HG02642 (cell line): ENCODE data around the gene BLTP3B.

Experiments
- ATAC-seq: cut with Tn5 transposase; IDR thresholded peaks from one replicate; pipeline ENCODE4 v1.9.1; 2021; ENCODE audit warnings: mild to moderate bottlenecking; ENCODE audit not compliant: unreplicated experiment, poor library complexity

BLTP3B gene

GRCh38 chr12:100163416-100164152, 20.9 kb upstream of the BLTP3B start:
- peak; percentile 100 for ATAC-seq

- no peak for ATAC-seq
Observed at GRCh38 chr12:100159391-100160104, 16.9 kb upstream of the BLTP3B start.

GRCh38 chr12:100158535-100158934, 15.9 kb upstream of the BLTP3B start:
- ATAC-seq = no peak

DNA sequence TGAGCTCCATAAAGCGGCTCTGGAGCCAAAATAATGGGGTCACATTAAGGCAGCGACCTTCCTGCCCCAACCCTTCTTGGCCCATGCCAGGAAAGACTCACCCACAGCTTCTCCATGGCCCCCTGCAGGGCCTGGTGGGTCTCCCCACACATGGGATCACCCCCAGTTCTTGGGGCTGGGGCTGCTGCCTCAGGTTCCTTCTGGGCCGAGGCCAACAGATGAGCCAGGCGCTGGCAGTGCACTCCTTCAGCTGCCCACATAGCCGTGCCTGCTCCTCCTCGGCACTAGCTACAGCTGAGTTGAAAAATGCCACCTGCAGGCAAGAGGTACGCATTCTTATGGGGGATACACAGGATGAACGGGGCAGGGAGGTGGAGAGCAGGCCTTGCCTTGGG, 14.8 kb upstream of the BLTP3B start:
- ATAC-seq = no peak

DNA sequence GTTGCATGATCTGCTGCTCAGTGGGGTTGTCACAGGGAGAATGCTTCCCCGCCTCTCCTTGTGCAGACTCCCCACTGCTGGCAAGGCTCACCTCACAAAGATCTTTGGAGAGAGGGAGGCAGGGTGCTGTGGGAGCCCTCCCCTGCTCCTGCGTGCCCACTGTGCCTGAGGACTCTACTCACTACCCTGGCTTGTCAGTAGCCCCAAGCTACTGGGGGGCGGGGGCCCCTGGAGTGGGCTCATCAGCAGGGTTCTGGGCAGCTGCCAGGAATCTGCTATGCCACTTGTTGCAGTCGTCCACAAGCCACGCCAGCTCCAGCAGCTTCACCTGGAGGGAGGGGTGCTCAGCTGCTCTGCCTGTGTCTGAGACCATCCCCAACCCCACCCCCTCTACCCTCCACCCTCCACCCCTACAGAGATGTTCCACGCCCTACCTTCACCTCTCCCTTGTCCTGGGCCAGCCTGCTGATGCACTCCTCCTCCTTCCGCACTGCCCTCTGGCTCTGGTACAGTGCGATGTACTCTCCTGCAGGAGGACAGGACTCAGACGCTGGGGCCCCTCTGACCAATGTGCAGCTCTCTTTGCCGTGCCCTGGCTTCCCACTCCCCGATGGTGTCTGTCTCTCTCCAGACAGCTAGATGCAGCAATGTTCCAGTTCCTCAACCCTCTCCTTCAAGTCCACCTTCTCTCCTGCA, 14.2 kb upstream of the BLTP3B start:
- ATAC-seq = no peak

GRCh38 chr12:100154474-100155247, 12.0 kb upstream of the BLTP3B start:
- ATAC-seq = peak; percentile 78

- no peak for ATAC-seq
Observed at GRCh38 chr12:100153131-100153530, 10.5 kb upstream of the BLTP3B start.

GRCh38 chr12:100151769-100152168, 9.1 kb upstream of the BLTP3B start:
- no peak for ATAC-seq

DNA sequence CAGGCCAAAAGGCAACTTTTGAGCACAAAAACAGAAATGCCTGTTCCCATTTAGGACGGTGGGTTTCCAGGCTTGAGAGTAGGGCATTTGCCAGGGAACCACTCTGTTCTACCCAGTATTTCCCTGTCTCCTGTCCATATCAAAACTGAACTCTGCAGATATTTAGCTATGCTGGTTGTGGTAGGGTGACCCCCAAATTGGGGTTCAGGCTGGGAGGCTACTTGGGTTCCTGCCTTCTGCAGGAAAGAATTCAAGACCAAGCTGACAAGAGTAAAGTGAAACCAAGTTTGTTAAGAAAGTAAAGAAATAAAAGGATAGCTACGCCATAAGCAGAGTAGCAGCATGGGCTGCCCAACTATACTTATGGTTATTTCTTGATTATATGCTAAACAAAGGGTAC, 3.6 kb upstream of the BLTP3B start:
- no peak for ATAC-seq

GRCh38 chr12:100145643-100146042, 3.0 kb upstream of the BLTP3B start:
- no peak for ATAC-seq

- ATAC-seq = peak; percentile 54
Observed at GRCh38 chr12:100141998-100142850, 450 bp downstream of the BLTP3B start.

- ATAC-seq = peak; percentile 22
Observed at GRCh38 chr12:100141666-100141997, 1.0 kb downstream of the BLTP3B start.

- no peak for ATAC-seq
Observed at GRCh38 chr12:100138803-100139098, 3.9 kb downstream of the BLTP3B start.

DNA sequence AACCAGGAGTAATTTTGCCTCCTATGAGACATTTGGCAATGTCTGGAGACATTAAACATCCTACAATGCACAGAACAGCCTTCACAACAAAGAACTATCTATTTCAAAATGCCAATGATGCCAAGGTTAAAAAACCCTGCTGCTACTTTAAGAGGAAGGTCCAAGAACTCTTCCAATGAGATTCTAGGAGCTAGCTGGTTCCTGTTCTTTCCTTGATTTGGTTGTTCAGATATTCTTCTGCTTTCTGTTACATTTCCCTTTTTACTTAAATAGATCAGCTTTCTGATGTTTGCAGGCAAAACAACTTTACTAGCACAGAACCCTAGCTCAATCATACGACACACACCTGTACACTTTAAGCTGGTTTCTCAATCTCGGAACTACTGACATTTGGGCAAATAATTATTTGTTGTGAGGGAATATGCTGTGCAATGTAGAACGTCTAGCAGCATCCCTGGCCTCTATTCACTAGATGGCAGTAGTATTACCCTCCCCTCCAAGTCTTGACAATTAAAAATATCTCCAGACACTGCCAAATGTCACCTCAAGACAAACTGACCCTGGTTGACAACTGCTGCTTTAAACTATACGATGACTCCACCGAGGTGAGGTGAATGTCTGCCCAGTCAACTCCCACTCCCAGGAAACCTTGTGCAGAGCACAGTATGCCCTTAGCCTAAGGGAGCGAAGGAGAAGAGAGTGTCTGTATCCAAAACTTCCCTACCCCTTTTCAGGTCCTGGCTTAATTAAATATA, 4.4 kb downstream of the BLTP3B start:
- ATAC-seq = no peak

DNA sequence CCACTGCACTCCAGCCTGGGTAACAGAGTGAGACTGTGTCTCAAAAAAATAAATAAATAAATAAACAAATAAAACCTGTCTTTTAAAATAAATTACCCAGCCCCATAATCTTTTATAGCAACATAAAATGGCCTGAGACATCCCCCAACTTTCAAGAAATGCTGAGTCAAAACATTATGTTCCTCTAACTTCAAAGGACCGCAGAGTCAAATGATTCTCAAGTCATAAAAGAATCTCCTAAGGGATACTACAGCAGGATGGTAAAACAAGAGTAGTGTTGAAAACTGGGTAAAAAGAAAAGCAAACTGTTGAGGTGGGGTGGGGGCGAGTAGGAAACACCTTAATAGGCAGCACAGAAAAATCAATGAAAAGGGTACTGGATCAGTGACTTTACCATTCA, 9.5 kb downstream of the BLTP3B start:
- no peak for ATAC-seq

- ATAC-seq = no peak
Observed at GRCh38 chr12:100128512-100128908, 14.2 kb downstream of the BLTP3B start.

DNA sequence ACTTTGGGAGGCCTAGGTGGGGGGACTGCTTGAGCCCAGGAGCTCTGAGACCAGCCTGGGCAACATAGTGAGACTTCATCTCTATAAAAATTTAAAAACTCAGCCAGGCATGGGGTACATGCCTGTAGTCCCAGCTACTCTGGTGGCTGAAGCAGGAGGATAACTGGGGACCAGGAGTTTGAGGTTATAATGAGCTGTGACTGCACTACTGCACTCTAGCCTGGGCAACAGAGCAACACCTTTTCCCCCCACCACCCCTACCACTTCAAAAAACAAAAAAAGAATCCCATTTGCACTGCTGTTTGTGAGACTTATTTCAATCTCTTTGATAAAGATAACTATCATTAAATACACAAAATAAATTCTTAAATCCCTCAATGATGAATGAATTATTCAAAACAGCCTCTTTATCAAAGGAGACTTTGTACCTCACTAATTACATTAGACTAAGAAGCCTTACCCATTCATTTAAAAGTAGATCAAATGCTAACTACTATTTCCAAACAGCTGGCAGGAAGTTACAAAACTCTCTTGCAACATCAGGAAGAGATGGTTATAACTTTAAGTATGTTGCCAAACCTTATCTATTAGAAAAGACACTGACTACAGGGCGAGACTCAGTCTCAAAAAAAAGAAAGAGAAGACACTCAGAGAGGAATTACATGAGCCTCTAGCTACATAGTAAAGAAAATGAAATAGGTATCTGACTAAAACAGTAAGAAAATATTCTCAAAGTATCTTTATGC, 14.7 kb downstream of the BLTP3B start:
- no peak for ATAC-seq

DNA sequence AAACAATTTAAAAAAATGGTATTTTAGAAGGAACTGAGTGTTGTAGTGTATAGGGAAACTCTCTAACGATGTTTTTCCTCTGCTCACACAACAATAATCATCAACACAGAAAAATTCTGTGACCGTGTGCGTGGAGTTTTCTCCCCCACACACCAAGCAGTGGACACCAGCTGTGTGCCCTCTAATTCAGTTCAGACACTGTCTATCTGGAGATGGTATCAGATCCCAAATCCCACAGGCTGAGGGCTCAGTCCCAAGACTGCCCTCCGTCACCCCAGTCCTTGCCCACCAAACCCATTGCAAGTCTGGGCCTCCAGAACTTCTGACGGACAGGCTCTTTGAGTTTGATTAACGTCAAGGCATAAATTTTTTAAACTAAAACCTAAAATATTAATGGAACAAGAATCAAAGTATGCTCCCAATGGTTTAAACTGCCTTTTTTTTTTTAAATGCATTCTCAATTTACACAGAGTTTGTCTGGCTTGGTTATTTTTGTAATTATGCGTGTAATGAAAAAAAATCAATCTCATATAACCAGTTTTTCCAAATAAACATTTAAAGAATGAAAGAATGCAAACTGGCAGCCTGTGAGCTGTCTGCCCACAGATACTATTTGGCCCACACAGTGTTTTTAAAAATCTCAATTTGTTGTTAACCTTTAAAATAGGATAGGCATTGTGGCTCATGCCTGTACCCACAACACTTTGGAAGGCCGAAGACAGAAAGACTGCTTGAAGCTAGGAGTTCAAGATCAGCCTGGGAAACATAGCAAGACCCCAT, 19.2 kb downstream of the BLTP3B start:
- no peak for ATAC-seq
